ENCODE results near the gene MTF2. TPM values are rescaled to one million over a fixed set of nuclear protein-coding genes. Genes with fewer than 3 reads are reported as not detected.

The MTF2 gene
- total RNA-seq, 1 donor from 2014 or later, result 56.4 TPM

- no peak for FAIRE-seq
- H3K4me3 Mint-ChIP-seq (ENCODE audit: unreplicated experiment), result no peak overlapping the region
These were observed 73.8 kb downstream of the MTF2 start for GRCh38 chr1:93152835-93153234.

GRCh38 chr1:93154898-93155297 is 75.8 kb downstream of the MTF2 start:
- no peak overlapping the region for H3K4me2 ChIP-seq (ENCODE audit: low read length)
- H3K4me1 Mint-ChIP-seq (ENCODE audit: low read depth, unreplicated experiment), result peaks cover 3% of the 10 kb centered on the region
- no peaks in the 10 kb centered on the region for H3K27me3 ChIP-seq (ENCODE audit: insufficient read depth, low read length)
- H3K27ac Mint-ChIP-seq (ENCODE audit: unreplicated experiment), result no peak overlapping the region
- H3K4me1 ChIP-seq (ENCODE audit: insufficient read depth, low read length), result no peaks in the 10 kb centered on the region
- H3K27ac ChIP-seq (ENCODE audit: low read depth, low read length), result no peak overlapping the region
- peaks cover 24% of the 10 kb centered on the region for H3K36me3 ChIP-seq (ENCODE audit: insufficient read depth, low read length)
- H3K4me3 Mint-ChIP-seq (ENCODE audit: unreplicated experiment), result no peak overlapping the region
- H4K20me1 ChIP-seq (ENCODE audit: insufficient read depth, low read length), result peaks cover 7% of the 10 kb centered on the region
- DNase-seq (ENCODE audit: low read depth) (no peak), FAIRE-seq (no peak)
- H3K9me3 ChIP-seq (ENCODE audit: insufficient read depth, low read depth, low read length), result no peaks in the 10 kb centered on the region
- H3K36me3 Mint-ChIP-seq (ENCODE audit: low read depth, unreplicated experiment), result peaks cover 6% of the 10 kb centered on the region
- no peak for TF ChIP-seq EZH2 (IDR thresholded peaks at IDR 0.05; ENCODE audit: insufficient read depth, low read length)
- TF ChIP-seq CTCF (IDR thresholded peaks at IDR 0.05; ENCODE audit: insufficient read depth, low read depth, low read length), result no peak
- H3K9me3 Mint-ChIP-seq (ENCODE audit: unreplicated experiment), result no peaks in the 10 kb centered on the region
- no peak overlapping the region for H2AFZ ChIP-seq (ENCODE audit: low read depth, low read length)
- H3K27me3 Mint-ChIP-seq (ENCODE audit: low read depth, unreplicated experiment), result no peaks in the 10 kb centered on the region
- H3K4me3 ChIP-seq (ENCODE audit: insufficient read depth, low read depth, low read length), result no peak overlapping the region
- H3K9ac ChIP-seq (ENCODE audit: low read length), result no peak overlapping the region
- peaks cover 24% of the 10 kb centered on the region for H3K79me2 ChIP-seq (ENCODE audit: insufficient read depth, low read length)

More at GRCh38 chr1:93152835-93153234, 73.8 kb downstream of the MTF2 start:
- Histone ChIP-seq H3K4me2 (ENCODE audit: low read length) (no peak overlapping the region), H3K27ac (ENCODE audit: low read depth, low read length) (no peak overlapping the region), H3K9ac (ENCODE audit: low read length) (no peak overlapping the region), H4K20me1 (ENCODE audit: insufficient read depth, low read length) (peaks cover 16% of the 10 kb centered on the region), H3K4me3 (ENCODE audit: insufficient read depth, low read depth, low read length) (no peak overlapping the region), H3K9me3 (ENCODE audit: insufficient read depth, low read depth, low read length) (no peaks in the 10 kb centered on the region), H3K36me3 (ENCODE audit: insufficient read depth, low read length) (peaks cover 24% of the 10 kb centered on the region), H2AFZ (ENCODE audit: low read depth, low read length) (no peak overlapping the region), H3K79me2 (ENCODE audit: insufficient read depth, low read length) (peaks cover 13% of the 10 kb centered on the region), H3K27me3 (ENCODE audit: insufficient read depth, low read length) (no peaks in the 10 kb centered on the region), H3K4me1 (ENCODE audit: insufficient read depth, low read length) (no peaks in the 10 kb centered on the region)
- Mint-ChIP-seq H3K9me3 (ENCODE audit: unreplicated experiment) (no peaks in the 10 kb centered on the region), H3K4me1 (ENCODE audit: low read depth, unreplicated experiment) (peaks cover 3% of the 10 kb centered on the region), H3K27me3 (ENCODE audit: low read depth, unreplicated experiment) (no peaks in the 10 kb centered on the region), H3K27ac (ENCODE audit: unreplicated experiment) (no peak overlapping the region), H3K36me3 (ENCODE audit: low read depth, unreplicated experiment) (peaks cover 4% of the 10 kb centered on the region)
- DNase-seq (ENCODE audit: low read depth), result no peak
- no peak for TF ChIP-seq EZH2 (IDR thresholded peaks at IDR 0.05; ENCODE audit: insufficient read depth, low read length)
- TF ChIP-seq CTCF (IDR thresholded peaks at IDR 0.05; ENCODE audit: insufficient read depth, low read depth, low read length), result no peak

GRCh38 chr1:93155335-93155734 is 76.3 kb downstream of the MTF2 start:
- no peak overlapping the region for H3K27ac Mint-ChIP-seq (ENCODE audit: unreplicated experiment)

More at GRCh38 chr1:93155335-93155734, 76.3 kb downstream of the MTF2 start:
- FAIRE-seq (no peak), DNase-seq (ENCODE audit: low read depth) (no peak)
- no peak overlapping the region for H3K4me3 Mint-ChIP-seq (ENCODE audit: unreplicated experiment)
- Histone ChIP-seq H3K4me1 (ENCODE audit: insufficient read depth, low read length) (no peaks in the 10 kb centered on the region), H3K9me3 (ENCODE audit: insufficient read depth, low read depth, low read length) (no peaks in the 10 kb centered on the region), H3K27me3 (ENCODE audit: insufficient read depth, low read length) (no peaks in the 10 kb centered on the region), H3K4me2 (ENCODE audit: low read length) (no peak overlapping the region), H3K36me3 (ENCODE audit: insufficient read depth, low read length) (peaks cover 24% of the 10 kb centered on the region), H4K20me1 (ENCODE audit: insufficient read depth, low read length) (peaks cover 7% of the 10 kb centered on the region), H3K9ac (ENCODE audit: low read length) (no peak overlapping the region), H3K79me2 (ENCODE audit: insufficient read depth, low read length) (peaks cover 28% of the 10 kb centered on the region), H2AFZ (ENCODE audit: low read depth, low read length) (no peak overlapping the region), H3K4me3 (ENCODE audit: insufficient read depth, low read depth, low read length) (no peak overlapping the region), H3K27ac (ENCODE audit: low read depth, low read length) (no peak overlapping the region)
- no peaks in the 10 kb centered on the region for H3K9me3 Mint-ChIP-seq (ENCODE audit: unreplicated experiment)
- no peaks in the 10 kb centered on the region for H3K27me3 Mint-ChIP-seq (ENCODE audit: low read depth, unreplicated experiment)
- H3K36me3 Mint-ChIP-seq (ENCODE audit: low read depth, unreplicated experiment), result peaks cover 7% of the 10 kb centered on the region
- peaks cover 3% of the 10 kb centered on the region for H3K4me1 Mint-ChIP-seq (ENCODE audit: low read depth, unreplicated experiment)
- no peak for TF ChIP-seq EZH2 (IDR thresholded peaks at IDR 0.05; ENCODE audit: insufficient read depth, low read length)
- TF ChIP-seq CTCF (IDR thresholded peaks at IDR 0.05; ENCODE audit: insufficient read depth, low read depth, low read length), result no peak
